ENCODE data around the gene FBXO31.

The FBXO31 gene

DNA sequence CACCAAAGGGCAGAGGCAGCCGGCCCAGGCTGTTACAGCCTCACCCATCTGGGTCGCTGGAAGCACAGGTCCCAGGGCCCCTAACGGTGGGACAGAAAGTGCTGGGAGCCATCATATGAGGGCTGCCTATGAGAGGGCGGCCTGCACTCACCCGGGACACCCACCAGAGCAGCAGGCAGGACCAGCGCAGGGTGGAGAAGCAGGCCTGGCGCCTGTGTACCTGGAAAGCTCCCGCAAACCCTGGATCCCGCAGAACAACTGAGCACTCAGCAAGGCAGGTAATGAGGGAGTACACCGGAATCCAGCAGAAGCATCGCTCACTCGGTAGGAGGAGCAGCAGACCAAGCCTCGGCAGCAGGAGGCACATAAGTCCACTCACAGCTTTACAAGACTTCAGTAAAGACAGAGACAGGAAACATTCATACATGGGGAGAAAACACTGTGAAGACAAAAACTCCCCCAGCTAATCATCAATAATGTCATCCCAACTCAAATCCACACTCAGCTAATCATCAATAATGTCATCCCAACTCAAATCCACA, 34.9 kb downstream of the FBXO31 start:
- TF ChIP-seq, protein P1, sequence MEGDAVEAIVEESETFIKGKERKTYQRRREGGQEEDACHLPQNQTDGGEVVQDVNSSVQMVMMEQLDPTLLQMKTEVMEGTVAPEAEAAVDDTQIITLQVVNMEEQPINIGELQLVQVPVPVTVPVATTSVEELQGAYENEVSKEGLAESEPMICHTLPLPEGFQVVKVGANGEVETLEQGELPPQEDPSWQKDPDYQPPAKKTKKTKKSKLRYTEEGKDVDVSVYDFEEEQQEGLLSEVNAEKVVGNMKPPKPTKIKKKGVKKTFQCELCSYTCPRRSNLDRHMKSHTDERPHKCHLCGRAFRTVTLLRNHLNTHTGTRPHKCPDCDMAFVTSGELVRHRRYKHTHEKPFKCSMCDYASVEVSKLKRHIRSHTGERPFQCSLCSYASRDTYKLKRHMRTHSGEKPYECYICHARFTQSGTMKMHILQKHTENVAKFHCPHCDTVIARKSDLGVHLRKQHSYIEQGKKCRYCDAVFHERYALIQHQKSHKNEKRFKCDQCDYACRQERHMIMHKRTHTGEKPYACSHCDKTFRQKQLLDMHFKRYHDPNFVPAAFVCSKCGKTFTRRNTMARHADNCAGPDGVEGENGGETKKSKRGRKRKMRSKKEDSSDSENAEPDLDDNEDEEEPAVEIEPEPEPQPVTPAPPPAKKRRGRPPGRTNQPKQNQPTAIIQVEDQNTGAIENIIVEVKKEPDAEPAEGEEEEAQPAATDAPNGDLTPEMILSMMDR (IDR thresholded peaks at IDR 0.05; ENCODE audit: low read depth, low read length): no peak
- DNase-seq (ENCODE audit: extremely low read depth, low read depth): no peak

DNA sequence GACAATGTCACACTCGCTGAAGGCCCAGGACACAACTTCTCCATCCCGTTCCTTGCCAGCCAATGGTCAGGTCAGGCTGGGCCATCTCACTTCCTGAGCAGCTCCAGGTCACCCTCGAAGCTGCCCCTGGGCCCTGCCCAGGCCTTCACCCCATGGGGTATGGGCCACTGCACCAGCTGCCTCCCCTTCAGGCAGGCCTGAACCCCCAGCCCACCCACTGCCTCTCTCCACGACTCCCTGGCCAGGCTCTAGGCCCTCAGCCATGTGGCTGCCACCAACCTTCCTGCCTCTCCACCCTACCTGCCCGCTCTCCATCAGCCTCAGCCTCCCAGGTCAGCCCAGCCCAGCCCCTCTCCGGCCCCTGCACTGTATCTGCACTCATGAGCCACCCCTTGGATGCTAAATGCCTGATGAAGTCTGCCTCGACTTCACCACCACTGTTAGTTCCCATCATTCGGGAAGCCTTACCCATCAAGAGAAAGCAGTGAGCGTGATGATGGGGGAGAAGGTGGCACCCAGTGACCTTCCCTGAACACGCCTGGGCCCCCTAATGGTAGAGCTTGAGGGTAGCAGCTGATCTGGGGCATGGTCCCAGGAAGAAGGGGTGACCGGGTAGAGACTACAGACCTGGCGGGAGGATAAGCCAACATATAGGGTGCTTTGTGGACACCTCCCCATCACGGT, 35.5 kb downstream of the FBXO31 start:
- TF ChIP-seq, protein P1 (IDR thresholded peaks at IDR 0.05; ENCODE audit: low read depth, low read length): no peak
- no peak for DNase-seq (ENCODE audit: extremely low read depth, low read depth)

DNA sequence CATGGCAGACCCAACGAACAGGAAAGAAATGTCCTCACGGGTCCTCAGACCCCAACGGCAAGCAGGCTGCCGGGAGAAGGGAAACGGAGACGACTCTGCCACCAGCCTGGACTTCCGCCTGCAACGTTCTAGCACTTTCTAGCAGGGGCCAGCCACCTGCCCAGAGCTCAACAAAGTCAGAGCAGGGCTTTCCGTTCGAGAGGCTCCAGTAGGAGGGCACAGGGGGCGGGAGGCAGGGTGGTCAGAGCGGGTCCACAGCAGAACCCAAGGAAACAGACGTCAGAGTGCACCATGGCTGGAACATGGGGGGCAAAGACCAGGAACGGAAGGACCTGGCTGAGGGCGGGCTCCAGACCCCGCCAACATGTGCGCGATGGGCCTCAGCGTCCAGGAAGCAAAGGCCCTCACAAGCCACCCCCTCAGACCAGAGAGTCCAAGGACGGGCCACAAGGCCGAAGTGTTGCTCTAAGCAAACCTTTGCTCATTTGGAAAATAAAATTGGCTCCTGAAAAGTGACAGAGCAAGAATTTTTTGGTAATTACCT, 37.0 kb downstream of the FBXO31 start:
- no peak for DNase-seq (ENCODE audit: extremely low read depth, low read depth)
- TF ChIP-seq, protein P1 (IDR thresholded peaks at IDR 0.05; ENCODE audit: low read depth, low read length): no peak

DNA sequence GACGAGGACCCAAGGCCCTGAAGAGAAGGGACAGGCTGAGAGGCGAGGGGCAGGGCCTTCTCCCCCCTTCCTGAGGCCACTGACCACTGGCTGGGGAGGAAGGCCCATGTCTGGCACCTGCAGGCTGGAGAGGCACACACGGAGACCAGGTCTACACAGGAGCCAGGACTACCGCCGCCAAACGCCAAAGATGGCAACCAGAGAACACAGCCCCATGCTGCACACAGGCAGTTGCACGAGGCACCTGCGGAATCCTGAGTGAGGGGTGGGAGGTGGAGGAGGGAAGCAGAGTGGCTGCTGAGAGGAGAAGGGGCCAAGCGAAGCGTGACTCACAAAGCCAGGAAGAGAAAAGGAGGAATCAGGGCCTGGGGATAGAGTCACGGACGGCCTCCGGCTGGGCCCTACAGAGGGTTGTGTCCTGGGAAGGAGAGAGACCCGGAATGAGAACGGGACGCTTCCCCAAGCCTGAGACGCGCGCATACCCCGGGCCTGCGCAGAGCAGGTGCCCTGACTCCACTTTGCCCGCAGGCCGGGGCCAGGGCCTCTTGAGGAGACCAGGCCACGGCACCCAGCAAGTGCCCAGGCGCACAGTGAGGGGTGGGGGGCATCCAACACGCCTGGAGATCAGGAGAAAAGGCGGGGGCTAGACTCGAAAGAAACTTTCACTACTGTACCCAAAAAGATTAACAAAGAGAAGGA, 37.7 kb downstream of the FBXO31 start:
- DNase-seq (ENCODE audit: extremely low read depth, low read depth): no peak
- TF ChIP-seq, protein P1 (IDR thresholded peaks at IDR 0.05; ENCODE audit: low read depth, low read length): no peak

DNA sequence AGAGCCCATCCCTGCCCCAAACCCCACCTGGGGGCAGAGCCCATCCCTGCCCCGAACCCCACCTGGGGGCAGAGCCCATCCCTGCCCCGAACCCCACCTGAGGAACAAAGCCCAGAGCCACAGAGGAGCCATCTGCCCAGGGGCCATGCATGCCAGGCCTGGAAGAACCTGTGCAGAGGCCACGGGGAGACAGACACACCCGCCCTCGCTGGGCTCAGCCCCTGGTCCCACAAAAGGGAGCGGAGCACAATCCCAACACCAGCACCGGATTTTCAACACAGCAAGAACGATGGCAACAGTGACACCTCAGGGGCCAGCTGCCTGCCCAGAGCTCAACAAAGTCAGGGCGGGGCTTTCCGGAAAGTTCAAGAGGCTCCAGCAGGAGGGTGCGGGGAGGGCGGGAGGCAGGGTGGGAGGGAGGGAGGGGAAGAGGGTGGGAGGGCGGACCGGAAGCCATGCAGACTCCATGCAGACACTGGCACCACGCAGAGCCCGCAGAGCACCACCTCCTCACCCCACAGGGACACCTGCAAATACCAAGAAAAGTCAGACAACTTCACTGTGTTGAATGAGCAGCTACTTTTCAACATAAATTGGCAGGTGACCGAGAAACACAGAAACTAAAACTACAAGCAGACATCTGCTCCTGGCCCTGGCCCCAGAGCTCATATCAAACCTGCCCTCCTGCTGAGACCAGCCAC, 38.5 kb downstream of the FBXO31 start:
- TF ChIP-seq, protein P1 (IDR thresholded peaks at IDR 0.05; ENCODE audit: low read depth, low read length): no peak
- no peak for DNase-seq (ENCODE audit: extremely low read depth, low read depth)

DNA sequence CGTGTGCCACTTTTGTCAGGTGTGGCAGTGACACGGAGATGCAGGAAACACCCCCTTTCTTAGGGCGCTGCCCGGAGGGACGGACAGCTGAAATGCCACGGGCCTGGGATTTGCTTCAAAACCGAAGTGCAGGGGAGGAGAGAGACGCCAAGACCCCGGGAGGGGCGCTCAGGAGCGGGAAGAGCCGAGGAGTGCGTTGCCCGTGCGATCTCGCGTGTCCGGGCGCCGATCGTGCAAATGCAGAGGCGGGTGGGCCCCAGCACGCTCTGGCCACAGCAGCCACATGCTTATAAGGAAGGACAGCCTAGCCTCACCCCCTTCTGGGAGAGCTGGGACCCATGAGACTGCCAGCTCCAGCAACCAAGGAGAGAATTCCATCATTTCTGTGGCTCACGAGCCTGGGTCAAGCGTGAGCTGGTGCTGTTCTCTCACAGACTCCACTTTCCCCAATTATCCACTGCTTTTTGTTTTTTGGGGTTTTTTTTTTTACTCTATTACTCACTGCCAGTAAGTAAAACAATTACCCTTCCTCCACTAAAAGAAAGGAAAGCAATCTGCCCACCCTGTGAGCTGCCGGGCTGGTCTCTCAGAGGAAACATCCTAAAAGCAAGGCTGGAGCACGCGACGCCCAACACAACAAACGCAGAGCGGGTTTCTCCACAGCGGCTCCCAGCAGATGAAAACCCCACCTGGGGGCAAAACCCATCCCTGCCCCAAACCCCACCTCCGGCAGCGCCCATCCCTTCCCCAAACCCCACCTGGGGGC, 39.2 kb downstream of the FBXO31 start:
- no peak for DNase-seq (ENCODE audit: extremely low read depth, low read depth)
- TF ChIP-seq, protein P1 (IDR thresholded peaks at IDR 0.05; ENCODE audit: low read depth, low read length): no peak

All from AG09319 (cell line).